IPS DF 4.7 (cell line): ENCODE results near the gene KIF18A.
"Not testable (repeated sequence)": the region's sequence is repeated elsewhere in the genome, so short reads cannot be mapped to it uniquely, and the experiment has no call there.

Experiments
- DNase-seq: peaks from one replicate; pipeline ENCODE4 v3.0.0-alpha.2; 2013; ENCODE audit warnings: low spot score; ENCODE audit errors: extremely low read depth

Gene KIF18A

GRCh38 chr11:28106353-28107043, 1.5 kb downstream of the KIF18A start:
- no peak for DNase-seq

- DNase-seq = no peak
These were observed 2.1 kb downstream of the KIF18A start for GRCh38 chr11:28105869-28106268.

- DNase-seq = no peak
These were observed 3.0 kb downstream of the KIF18A start for GRCh38 chr11:28104984-28105383.

- DNase-seq = no peak
These were observed 3.5 kb downstream of the KIF18A start for GRCh38 chr11:28104425-28104824.

GRCh38 chr11:28102300-28102699, 5.7 kb downstream of the KIF18A start:
- DNase-seq = not testable (repeated sequence)

- DNase-seq = no peak
These were observed 7.3 kb downstream of the KIF18A start for GRCh38 chr11:28100665-28101064.

GRCh38 chr11:28099715-28100114, 8.2 kb downstream of the KIF18A start:
- DNase-seq = no peak

GRCh38 chr11:28098257-28098656, 9.7 kb downstream of the KIF18A start:
- no peak for DNase-seq

GRCh38 chr11:28092786-28093185, 15.2 kb downstream of the KIF18A start:
- DNase-seq = no peak

- DNase-seq = no peak
These were observed 17.8 kb downstream of the KIF18A start for GRCh38 chr11:28090052-28090749.

- DNase-seq = no peak
These were observed 18.6 kb downstream of the KIF18A start for GRCh38 chr11:28089378-28089777.

- not testable (repeated sequence) for DNase-seq
These were observed 20.3 kb downstream of the KIF18A start for GRCh38 chr11:28087693-28088092.

- not testable (repeated sequence) for DNase-seq
These were observed 20.8 kb downstream of the KIF18A start for GRCh38 chr11:28087192-28087591.

- DNase-seq = no peak
These were observed 21.4 kb downstream of the KIF18A start for GRCh38 chr11:28086569-28086968.

GRCh38 chr11:28083118-28083517, 24.8 kb downstream of the KIF18A start:
- DNase-seq = no peak

GRCh38 chr11:28077521-28077920, 30.4 kb downstream of the KIF18A start:
- no peak for DNase-seq

GRCh38 chr11:28072321-28072720, 35.6 kb downstream of the KIF18A start:
- DNase-seq = no peak

- DNase-seq = no peak
These were observed 36.7 kb downstream of the KIF18A start for GRCh38 chr11:28071305-28071704.

GRCh38 chr11:28058333-28058732, 49.6 kb downstream of the KIF18A start:
- no peak for DNase-seq

GRCh38 chr11:28054821-28055220, 53.1 kb downstream of the KIF18A start:
- DNase-seq = no peak

- no peak for DNase-seq
These were observed 58.4 kb downstream of the KIF18A start for GRCh38 chr11:28049338-28050216.

- DNase-seq = no peak
These were observed 59.1 kb downstream of the KIF18A start for GRCh38 chr11:28048812-28049211.
